HG02588 (cell line): Measurements from ENCODE around the gene SRD5A1.
"Not testable (repeated sequence)": the region's sequence is repeated elsewhere in the genome, so short reads cannot be mapped to it uniquely, and the experiment has no call there.

Experiments
- ATAC-seq: cut with Tn5 transposase; IDR thresholded peaks from one replicate; pipeline ENCODE4 v1.9.1; 2021; ENCODE audit warnings: mild to moderate bottlenecking, moderate library complexity; ENCODE audit not compliant: unreplicated experiment

The SRD5A1 gene

DNA sequence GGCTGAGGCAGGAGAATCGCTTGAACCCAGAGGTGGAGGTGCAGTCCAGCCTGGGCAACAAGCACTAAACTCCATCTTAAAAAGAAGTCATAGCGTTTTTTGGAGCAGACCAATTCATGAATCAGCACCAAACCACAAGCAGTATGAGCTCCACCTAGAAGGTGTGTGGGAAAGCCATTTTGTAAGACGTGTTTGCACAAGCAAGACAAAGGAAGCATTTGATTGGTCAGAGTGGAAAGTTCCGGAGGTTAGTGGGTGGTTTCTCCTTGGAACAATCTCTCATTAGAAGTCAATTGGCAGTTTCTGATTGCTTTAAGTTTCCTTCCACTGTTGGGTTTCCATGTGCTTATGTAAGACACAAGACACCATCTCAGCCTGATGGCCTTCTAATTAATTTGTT, 5.0 kb downstream of the SRD5A1 start:
- ATAC-seq: no peak

- ATAC-seq: no peak
Measured at GRCh38 chr5:6642655-6643054, 9.4 kb downstream of the SRD5A1 start.

DNA sequence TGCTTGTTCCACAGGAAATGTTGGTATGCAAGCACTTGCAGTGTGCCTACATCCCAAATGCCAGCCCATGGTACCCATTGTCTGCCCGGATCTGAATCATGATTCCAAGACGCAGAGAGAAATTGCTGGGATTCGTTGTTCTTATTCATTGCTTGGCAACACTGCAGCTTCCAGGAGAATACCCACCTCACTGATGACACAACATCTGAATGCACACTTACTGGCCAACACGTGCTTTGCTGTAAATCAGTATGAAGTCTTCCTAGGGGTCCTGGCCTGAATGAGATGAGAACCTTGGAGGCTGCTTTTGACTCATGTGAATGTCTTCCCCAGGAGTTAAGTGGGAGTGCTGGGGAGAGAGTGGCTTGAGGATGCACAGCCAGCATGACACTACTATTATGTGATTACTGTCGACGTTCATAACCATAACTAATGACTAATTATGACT, 11.6 kb downstream of the SRD5A1 start:
- no peak for ATAC-seq

GRCh38 chr5:6645571-6646362, 12.5 kb downstream of the SRD5A1 start:
- ATAC-seq: not testable (repeated sequence)

DNA sequence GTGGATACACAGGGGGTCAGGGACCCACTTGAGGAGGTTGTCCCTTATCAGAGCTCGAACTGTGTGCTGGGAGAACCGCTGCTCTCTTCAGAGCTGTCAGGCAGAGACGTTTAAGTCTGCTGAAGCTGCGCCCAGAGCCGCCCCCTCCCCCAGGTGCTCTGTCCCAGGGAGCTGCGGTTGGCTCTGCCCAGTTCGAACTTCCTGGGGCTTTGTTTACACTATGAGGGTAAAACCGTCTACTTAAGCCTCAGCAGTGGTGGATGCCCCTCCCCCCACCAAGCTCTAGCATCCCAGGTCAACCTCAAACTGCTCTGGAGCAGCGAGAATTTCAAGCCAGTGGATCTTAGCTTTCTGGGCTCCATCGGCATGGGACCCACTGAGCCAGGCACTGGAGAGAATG, 15.9 kb downstream of the SRD5A1 start:
- ATAC-seq: no peak

DNA sequence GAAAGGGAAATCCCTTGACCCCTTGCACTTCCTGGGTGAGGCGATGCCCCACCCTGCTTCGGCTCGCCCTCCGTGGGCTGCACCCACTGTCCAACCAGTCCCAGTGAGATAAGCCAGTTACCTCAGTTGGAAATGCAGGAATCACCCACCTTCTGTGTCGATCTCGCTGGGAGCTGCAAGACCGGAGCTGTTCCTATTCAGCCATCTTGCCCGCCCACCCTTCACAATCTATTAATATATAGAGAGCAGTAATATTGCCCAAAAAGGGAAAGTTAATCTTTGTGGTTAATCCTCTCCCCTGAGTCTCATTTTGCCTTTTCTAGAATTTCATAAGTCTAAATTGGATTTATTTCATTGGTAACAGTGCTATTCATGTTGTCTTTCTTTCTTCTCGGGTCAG, 16.4 kb downstream of the SRD5A1 start:
- ATAC-seq: no peak

DNA sequence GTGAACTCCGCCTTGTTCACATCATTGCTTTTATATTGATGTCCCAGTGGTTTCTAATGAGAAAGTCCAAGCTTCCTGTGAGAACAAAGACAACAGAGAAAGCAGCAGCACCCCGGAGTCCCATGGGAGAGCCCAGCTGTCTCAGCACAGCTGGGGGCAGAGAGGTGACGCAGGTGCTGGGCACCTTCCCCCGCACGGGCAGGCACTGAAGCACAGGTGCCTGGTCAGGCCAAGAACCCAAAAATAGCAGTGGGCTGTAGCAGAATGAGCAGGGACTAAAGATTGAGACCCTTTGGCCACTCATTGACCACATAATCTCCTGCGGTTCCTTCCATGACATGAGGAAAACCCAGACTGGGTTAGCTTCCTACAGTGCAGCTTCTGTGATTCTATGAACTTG, 18.8 kb downstream of the SRD5A1 start:
- ATAC-seq: peak; percentile 93

DNA sequence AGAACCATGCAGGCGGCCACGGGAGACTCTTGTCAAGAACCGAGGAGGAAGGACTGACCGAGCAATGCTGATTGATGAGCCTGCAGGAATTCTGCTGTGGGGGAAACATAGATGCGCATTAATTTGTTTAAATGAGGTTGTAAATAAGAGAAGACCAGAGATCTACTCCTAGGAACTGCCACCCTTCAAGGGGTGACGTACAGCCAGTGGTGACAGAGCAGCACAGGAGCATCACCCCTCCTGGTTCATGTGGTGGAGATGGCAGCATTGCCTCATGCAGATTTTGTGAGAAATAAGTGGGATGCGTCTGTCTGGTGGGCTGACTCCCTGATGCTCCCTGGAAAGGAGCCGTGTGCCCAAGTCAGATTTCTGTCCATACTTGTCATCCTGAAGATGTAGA, 22.2 kb downstream of the SRD5A1 start:
- ATAC-seq: no peak

DNA sequence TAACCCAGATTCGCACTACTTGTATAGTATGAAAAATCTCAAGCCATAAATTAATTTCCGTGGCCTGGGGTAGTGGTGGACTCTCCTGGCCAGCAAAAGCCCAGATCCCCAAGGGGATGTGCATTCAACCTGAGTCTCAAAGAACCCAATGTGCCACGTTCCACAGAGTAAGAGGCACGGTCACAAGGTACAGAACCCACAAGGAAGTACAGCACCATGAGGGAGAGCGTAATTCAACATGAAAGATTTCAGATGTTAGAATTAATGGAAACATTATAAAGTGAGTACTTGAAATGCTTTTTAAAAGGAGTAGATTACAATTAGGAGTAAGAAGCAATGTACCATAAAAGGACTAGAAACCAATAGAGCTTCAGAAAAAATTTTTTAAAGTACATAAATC, 23.4 kb downstream of the SRD5A1 start:
- ATAC-seq: no peak

- ATAC-seq: peak; percentile 64
Measured at GRCh38 chr5:6659941-6660684, 26.9 kb downstream of the SRD5A1 start.

DNA sequence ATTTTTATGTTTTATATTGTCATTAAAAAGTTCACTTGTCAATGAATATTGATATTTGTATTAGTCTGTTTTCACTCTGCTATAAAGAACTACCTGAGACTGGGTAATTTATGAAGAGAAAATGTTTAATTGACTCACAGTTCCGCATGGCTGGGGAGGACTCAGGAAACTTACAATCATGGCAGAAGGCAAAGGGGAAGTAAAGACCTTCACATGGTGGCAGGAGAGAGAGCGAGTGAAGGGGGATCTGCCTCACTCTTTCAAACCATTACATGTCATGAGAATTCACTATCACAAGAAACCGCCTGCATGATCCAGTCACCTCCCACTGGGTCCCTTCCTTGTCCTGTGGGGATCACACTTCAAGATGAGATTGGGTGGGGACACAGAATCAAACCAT, 27.4 kb downstream of the SRD5A1 start:
- peak; percentile 41 for ATAC-seq

DNA sequence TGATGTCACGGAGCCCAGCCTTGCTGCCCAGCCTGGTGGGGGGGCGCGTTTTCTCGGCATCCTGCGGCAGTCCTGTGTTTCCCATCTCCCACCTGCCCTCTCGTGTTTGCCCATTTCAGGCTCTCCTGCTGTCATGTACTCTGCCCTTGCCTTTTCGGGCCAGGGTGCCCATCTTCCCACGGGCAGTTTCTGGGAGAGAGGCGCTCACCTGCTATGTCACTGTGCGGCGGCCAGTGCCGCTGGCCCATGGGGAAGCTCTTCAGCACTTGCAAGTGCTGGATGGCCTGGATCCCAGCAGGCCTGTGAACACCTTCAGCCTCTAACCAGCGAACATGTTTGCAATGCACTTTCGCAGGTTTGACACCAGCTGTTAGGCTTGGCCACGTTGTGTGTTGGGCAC, 33.5 kb downstream of the SRD5A1 start:
- ATAC-seq: no peak

- no peak for ATAC-seq
Measured at GRCh38 chr5:6667648-6668047, 34.4 kb downstream of the SRD5A1 start.

DNA sequence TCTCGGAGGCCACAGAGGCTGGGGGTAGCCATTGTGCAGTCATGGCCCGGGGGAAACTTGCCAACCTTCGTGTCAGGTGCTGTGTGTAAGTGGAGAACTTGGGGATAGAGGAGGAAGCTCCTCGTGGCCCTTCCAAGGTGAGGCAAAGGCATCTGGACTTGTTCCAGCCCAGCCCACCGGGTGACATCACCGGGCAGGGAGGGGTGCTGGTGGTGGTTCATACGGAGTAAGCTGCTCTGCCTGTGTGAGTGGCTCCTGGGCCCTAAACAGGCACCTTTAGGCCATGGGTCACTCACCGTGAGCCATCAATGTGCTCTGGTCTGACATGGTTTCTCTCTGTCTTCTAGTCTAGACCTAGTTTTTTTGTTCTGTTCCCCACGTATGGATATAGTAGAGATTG, 35.5 kb downstream of the SRD5A1 start:
- ATAC-seq: not testable (repeated sequence)

GRCh38 chr5:6673031-6673430, 39.8 kb downstream of the SRD5A1 start:
- ATAC-seq: no peak

DNA sequence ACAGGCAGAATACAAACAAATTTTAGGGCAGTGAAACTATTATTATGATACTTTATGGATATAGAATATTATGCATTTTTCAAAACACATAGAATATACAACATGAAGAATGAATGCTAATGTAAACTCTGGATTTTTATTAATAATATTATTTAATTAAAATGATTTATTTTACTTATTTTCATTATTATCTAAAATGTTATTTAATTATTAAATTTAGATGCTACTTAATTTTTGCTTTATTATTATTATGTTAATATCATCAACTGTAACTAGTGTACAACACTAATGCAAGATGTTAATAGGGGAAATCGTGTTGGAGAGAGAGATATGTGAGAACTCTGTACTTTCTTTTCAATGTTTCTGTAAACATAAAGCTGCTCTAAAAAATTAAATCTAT, 40.7 kb downstream of the SRD5A1 start:
- no peak for ATAC-seq

GRCh38 chr5:6674421-6674820, 41.2 kb downstream of the SRD5A1 start:
- ATAC-seq: no peak

GRCh38 chr5:6674886-6675285, 41.6 kb downstream of the SRD5A1 start:
- ATAC-seq: no peak

GRCh38 chr5:6675784-6676491, 42.7 kb downstream of the SRD5A1 start:
- ATAC-seq: no peak

DNA sequence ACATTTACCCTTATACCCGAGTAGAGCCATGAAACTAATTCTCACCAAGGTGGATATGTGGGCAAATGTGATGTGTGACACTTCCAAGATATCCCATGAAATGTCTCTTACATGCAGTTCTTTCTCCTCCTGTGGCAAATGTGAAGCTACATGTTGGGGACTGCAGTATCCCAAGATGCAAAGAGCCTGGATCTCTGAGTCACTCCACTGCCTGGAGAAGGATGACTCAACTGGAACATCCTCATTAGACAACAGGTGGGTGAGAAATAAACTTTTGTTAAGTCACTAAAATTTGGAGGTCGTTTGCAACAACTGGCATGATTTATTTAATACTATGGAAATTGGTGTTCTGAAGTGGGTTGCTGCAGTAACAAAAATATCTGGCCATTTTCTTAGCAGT, 43.5 kb downstream of the SRD5A1 start:
- ATAC-seq: no peak

DNA sequence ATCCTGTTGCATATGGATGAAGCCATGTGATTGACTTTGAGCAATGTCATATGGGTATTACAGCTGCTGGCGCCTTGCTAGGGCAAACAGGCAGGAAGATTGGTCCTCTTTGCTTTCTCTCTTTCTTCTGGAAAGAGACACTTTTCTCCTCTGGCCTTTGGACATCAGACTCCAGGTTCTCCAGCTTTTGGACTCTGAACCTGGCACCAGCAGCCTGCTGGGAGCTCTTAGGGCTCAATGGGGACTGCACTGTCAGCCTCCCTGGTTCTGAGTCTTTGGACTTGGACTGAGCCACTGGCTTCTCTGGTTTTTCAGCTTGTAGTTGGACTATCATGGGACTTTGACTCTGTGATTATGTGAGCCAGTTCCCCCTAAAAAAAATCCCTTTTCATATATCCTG, 45.1 kb downstream of the SRD5A1 start:
- no peak for ATAC-seq

- no peak for ATAC-seq
Measured at GRCh38 chr5:6680922-6681321, 47.7 kb downstream of the SRD5A1 start.
